WTC11 (cell line): Measurements from ENCODE around the gene GPX2. TPM values are rescaled to one million over a fixed set of nuclear protein-coding genes. Genes with fewer than 3 reads are reported as not detected.

Experiments used
- ATAC-seq: fragments of 200-7000 bp; cut with Tn5 transposase; 2 replicates; pipeline ENCODE4 v1.10.0; 2021; ENCODE audit warnings: mild to moderate bottlenecking, moderate library complexity
- CTCF ChIA-PET: fragments of 300-600 bp; sonication (Branson Sonifier 250); formaldehyde crosslinking; loops from one replicate; lab custom pipeline; 2021; ENCODE audit warnings: antibody characterized with exemption; lab: Charles Lee
- POLR2A ChIA-PET: fragments of 350-600 bp; sonication (Branson Sonifier 250); formaldehyde crosslinking; loops from one replicate; lab custom pipeline; 2021; ENCODE audit warnings: antibody characterized with exemption; lab: Charles Lee
- DNase-seq: peaks from one replicate; pipeline ENCODE4 v3.0.0; 2021; ENCODE audit warnings: low spot score
- H3K27ac Mint-ChIP-seq: 2 replicates; pipeline ENCODE4 v1.8.0; 2021; ENCODE audit warnings: mixed read lengths
- H3K27me3 Mint-ChIP-seq: 2 replicates; pipeline ENCODE4 v1.8.0; 2021; ENCODE audit warnings: low read depth, mild to moderate bottlenecking, moderate library complexity, mixed read lengths
- H3K36me3 Mint-ChIP-seq: 2 replicates; pipeline ENCODE4 v1.8.0; 2021; ENCODE audit warnings: mixed read lengths
- H3K4me1 Mint-ChIP-seq: 2 replicates; pipeline ENCODE4 v1.8.0; 2022; ENCODE audit warnings: mixed read lengths
- H3K4me3 Mint-ChIP-seq: 2 replicates; pipeline ENCODE4 v1.8.0; 2021; ENCODE audit warnings: mild to moderate bottlenecking, moderate library complexity, mixed read lengths
- H3K9me3 Mint-ChIP-seq: 2 replicates; pipeline ENCODE4 v1.8.0; 2021; ENCODE audit warnings: mixed read lengths
- AFF4 ChIP-seq: sonication (generic); formaldehyde crosslinking; IDR thresholded peaks from 2 replicates; pipeline ENCODE4 v1.8.1; 2023; ENCODE audit warnings: mild to moderate bottlenecking, missing genetic modification reagents, borderline replicate concordance
- ATF1 ChIP-seq: sonication (generic); formaldehyde crosslinking; IDR thresholded peaks from 2 replicates; pipeline ENCODE4 v1.8.1; 2023; ENCODE audit warnings: mild to moderate bottlenecking, moderate library complexity, missing genetic modification reagents
- CREM ChIP-seq: sonication (generic); formaldehyde crosslinking; IDR thresholded peaks from 2 replicates; pipeline ENCODE4 v1.8.1; 2022; ENCODE audit warnings: mild to moderate bottlenecking, missing genetic modification reagents, moderate library complexity
- E2F5 ChIP-seq: sonication (generic); formaldehyde crosslinking; IDR thresholded peaks from 2 replicates; pipeline ENCODE4 v1.8.1; 2022; ENCODE audit warnings: mild to moderate bottlenecking, moderate library complexity, missing genetic modification reagents
- EMX1 ChIP-seq: fragments of 250-450 bp; sonication (Bioruptor Pico); IDR thresholded peaks from 2 replicates; pipeline ENCODE4 v1.8.0; 2021; ENCODE audit warnings: mild to moderate bottlenecking
- ERG ChIP-seq: fragments of 250-450 bp; sonication (Bioruptor Pico); IDR thresholded peaks from 2 replicates; pipeline ENCODE4 v1.8.0; 2021; ENCODE audit warnings: mild to moderate bottlenecking
- FOXK1 ChIP-seq: sonication (generic); formaldehyde crosslinking; IDR thresholded peaks from 2 replicates; pipeline ENCODE4 v1.8.0; 2022; ENCODE audit warnings: mild to moderate bottlenecking, moderate library complexity, missing genetic modification reagents
- IRF1 ChIP-seq: sonication (generic); formaldehyde crosslinking; IDR thresholded peaks from 2 replicates; pipeline ENCODE4 v1.8.0; 2023; ENCODE audit warnings: missing genetic modification reagents
- MAX ChIP-seq: sonication (generic); formaldehyde crosslinking; IDR thresholded peaks from 2 replicates; pipeline ENCODE4 v1.8.0; 2022; ENCODE audit warnings: mild to moderate bottlenecking, missing genetic modification reagents
- MLX ChIP-seq: sonication (generic); formaldehyde crosslinking; IDR thresholded peaks from 2 replicates; pipeline ENCODE4 v1.8.1; 2023; ENCODE audit warnings: mild to moderate bottlenecking, missing genetic modification reagents, moderate library complexity
- MXD4 ChIP-seq: fragments of 250-450 bp; sonication (Bioruptor Pico); IDR thresholded peaks from 2 replicates; pipeline ENCODE4 v1.8.0; 2021; ENCODE audit warnings: mild to moderate bottlenecking, moderate library complexity, borderline replicate concordance
- NR1H2 ChIP-seq: sonication (generic); formaldehyde crosslinking; IDR thresholded peaks from 2 replicates; pipeline ENCODE4 v1.9.0; 2021; ENCODE audit warnings: mild to moderate bottlenecking, moderate library complexity, missing genetic modification reagents
- NR3C1 ChIP-seq: sonication (generic); formaldehyde crosslinking; conservative IDR thresholded peaks from 2 replicates; pipeline ENCODE4 v1.8.1; 2023; ENCODE audit warnings: low read depth, mild to moderate bottlenecking, missing genetic modification reagents
- SP1 ChIP-seq: sonication (generic); formaldehyde crosslinking; conservative IDR thresholded peaks from 2 replicates; pipeline ENCODE4 v1.8.1; 2022; ENCODE audit warnings: missing genetic modification reagents
- USF1 ChIP-seq: sonication (generic); formaldehyde crosslinking; IDR thresholded peaks from 2 replicates; pipeline ENCODE4 v1.8.0; 2022; ENCODE audit warnings: mild to moderate bottlenecking, missing genetic modification reagents
- ZBTB21 ChIP-seq: sonication (generic); formaldehyde crosslinking; IDR thresholded peaks from 2 replicates; pipeline ENCODE4 v1.8.1; 2023; ENCODE audit warnings: mild to moderate bottlenecking, missing genetic modification reagents, borderline replicate concordance
- ZNF121 ChIP-seq: sonication (generic); formaldehyde crosslinking; IDR thresholded peaks from 2 replicates; pipeline ENCODE4 v1.8.0; 2023; ENCODE audit warnings: missing genetic modification reagents
- ZNF396 ChIP-seq: fragments of 250-450 bp; sonication (Bioruptor Pico); IDR thresholded peaks from 2 replicates; pipeline ENCODE4 v1.8.0; 2021; ENCODE audit warnings: mild to moderate bottlenecking, moderate library complexity, borderline replicate concordance
- total RNA-seq: library from RNA; stranded (reverse); gene quantifications from 3 replicates; pipeline ENCODE4 v1.2.3, GENCODE V29; 2021
- TF ChIP-seq, protein P1 (sequence below): sonication (generic); formaldehyde crosslinking; IDR thresholded peaks from 2 replicates; pipeline ENCODE4 v1.8.1; 2022; ENCODE audit warnings: low read depth, mild to moderate bottlenecking, moderate library complexity, missing genetic modification reagents, borderline replicate concordance
- TF ChIP-seq, protein P2 (sequence below): sonication (generic); formaldehyde crosslinking; IDR thresholded peaks from 2 replicates; pipeline ENCODE4 v1.8.1; 2023; ENCODE audit warnings: mild to moderate bottlenecking, missing genetic modification reagents
- TF ChIP-seq, protein P3 (sequence below): sonication (generic); formaldehyde crosslinking; IDR thresholded peaks from 2 replicates; pipeline ENCODE4 v1.8.1; 2023; ENCODE audit warnings: mild to moderate bottlenecking, missing genetic modification reagents

Gene GPX2
- total RNA-seq, 1 experiment from 2014 or later: 1.5 TPM

- no peak for ATAC-seq
- H3K36me3 Mint-ChIP-seq: 0 out of 2 replicates have a peak, but pooled peaks cover 3% of the 10 kb centered on the region
- DNase-seq: no peak
- CTCF ChIA-PET: no interaction called here
- POLR2A ChIA-PET: interaction anchor here (1.4 kb wide), 1 partner anchor 20 kb away, joined by 4 read pairs; no protein-coding TSS in a partner anchor
- H3K27ac Mint-ChIP-seq: no peak overlapping the region
- TF ChIP-seq E2F5 (no peak), ZBTB21 (CRISPR knock-in tag) (no peak), ZNF396 (no peak), FOXK1 (CRISPR knock-in tag) (no peak), AFF4 (no peak), MXD4 (CRISPR knock-in tag) (no peak), MLX (CRISPR knock-in tag) (no peak), USF1 (CRISPR knock-in tag) (no peak), CREM (CRISPR knock-in tag) (no peak)
- H3K9me3 Mint-ChIP-seq: no peaks in the 10 kb centered on the region
- peaks cover 24% of the 10 kb centered on the region for H3K4me1 Mint-ChIP-seq
- H3K27me3 Mint-ChIP-seq: no peaks in the 10 kb centered on the region
- H3K4me3 Mint-ChIP-seq: no peak overlapping the region
Measured at GRCh38 chr14:64940336-64940910, 2.1 kb downstream of the GPX2 start.

- Mint-ChIP-seq H3K4me1 (peaks cover 24% of the 10 kb centered on the region), H3K27ac (no peak overlapping the region), H3K9me3 (no peaks in the 10 kb centered on the region), H3K27me3 (no peaks in the 10 kb centered on the region), H3K4me3 (no peak overlapping the region), H3K36me3 (peaks cover 4% of the 10 kb centered on the region; the same call in 1 of the 2 replicates)
- no peak for ATAC-seq
- TF ChIP-seq ERG (no peak), NR1H2 (no peak), NR3C1 (CRISPR knock-in tag) (no peak), ZNF121 (CRISPR knock-in tag) (no peak), EMX1 (CRISPR knock-in tag) (no peak), ZBTB21 (CRISPR knock-in tag) (no peak), MAX (no peak), SP1 (CRISPR knock-in tag) (no peak), IRF1 (CRISPR knock-in tag) (no peak), ATF1 (no peak)
- TF ChIP-seq, protein P1, sequence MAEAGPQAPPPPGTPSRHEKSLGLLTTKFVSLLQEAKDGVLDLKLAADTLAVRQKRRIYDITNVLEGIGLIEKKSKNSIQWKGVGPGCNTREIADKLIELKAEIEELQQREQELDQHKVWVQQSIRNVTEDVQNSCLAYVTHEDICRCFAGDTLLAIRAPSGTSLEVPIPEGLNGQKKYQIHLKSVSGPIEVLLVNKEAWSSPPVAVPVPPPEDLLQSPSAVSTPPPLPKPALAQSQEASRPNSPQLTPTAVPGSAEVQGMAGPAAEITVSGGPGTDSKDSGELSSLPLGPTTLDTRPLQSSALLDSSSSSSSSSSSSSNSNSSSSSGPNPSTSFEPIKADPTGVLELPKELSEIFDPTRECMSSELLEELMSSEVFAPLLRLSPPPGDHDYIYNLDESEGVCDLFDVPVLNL (CRISPR knock-in tag): no peak
- TF ChIP-seq, protein P2, sequence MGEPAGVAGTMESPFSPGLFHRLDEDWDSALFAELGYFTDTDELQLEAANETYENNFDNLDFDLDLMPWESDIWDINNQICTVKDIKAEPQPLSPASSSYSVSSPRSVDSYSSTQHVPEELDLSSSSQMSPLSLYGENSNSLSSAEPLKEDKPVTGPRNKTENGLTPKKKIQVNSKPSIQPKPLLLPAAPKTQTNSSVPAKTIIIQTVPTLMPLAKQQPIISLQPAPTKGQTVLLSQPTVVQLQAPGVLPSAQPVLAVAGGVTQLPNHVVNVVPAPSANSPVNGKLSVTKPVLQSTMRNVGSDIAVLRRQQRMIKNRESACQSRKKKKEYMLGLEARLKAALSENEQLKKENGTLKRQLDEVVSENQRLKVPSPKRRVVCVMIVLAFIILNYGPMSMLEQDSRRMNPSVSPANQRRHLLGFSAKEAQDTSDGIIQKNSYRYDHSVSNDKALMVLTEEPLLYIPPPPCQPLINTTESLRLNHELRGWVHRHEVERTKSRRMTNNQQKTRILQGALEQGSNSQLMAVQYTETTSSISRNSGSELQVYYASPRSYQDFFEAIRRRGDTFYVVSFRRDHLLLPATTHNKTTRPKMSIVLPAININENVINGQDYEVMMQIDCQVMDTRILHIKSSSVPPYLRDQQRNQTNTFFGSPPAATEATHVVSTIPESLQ (CRISPR knock-in tag): no peak
- TF ChIP-seq, protein P3, sequence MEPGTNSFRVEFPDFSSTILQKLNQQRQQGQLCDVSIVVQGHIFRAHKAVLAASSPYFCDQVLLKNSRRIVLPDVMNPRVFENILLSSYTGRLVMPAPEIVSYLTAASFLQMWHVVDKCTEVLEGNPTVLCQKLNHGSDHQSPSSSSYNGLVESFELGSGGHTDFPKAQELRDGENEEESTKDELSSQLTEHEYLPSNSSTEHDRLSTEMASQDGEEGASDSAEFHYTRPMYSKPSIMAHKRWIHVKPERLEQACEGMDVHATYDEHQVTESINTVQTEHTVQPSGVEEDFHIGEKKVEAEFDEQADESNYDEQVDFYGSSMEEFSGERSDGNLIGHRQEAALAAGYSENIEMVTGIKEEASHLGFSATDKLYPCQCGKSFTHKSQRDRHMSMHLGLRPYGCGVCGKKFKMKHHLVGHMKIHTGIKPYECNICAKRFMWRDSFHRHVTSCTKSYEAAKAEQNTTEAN (CRISPR knock-in tag): no peak
- CTCF ChIA-PET: interaction anchor here (1.7 kb wide), 1 partner anchor 13 kb away, joined by 8 read pairs; no protein-coding TSS in a partner anchor
- POLR2A ChIA-PET: interaction anchor here (1.4 kb wide), 1 partner anchor 21 kb away, joined by 4 read pairs; no protein-coding TSS in a partner anchor
- DNase-seq: no peak
Measured at GRCh38 chr14:64939817-64940190, 2.7 kb downstream of the GPX2 start.
